HG03135 (cell line): Measurements from ENCODE around the gene SVEP1.
A peak's percentile ranks its signal among the peaks of the same experiment; 100 is the strongest.
"Not testable (repeated sequence)": the region's sequence is repeated elsewhere in the genome, so short reads cannot be mapped to it uniquely, and the experiment has no call there.

Experiments
- ATAC-seq: cut with Tn5 transposase; IDR thresholded peaks from one replicate; pipeline ENCODE4 v1.9.1; 2021; ENCODE audit warnings: mild to moderate bottlenecking, moderate library complexity; ENCODE audit not compliant: unreplicated experiment

The SVEP1 gene

GRCh38 chr9:110579034-110579861 lies at the start of gene SVEP1:
SVEP1 (minus strand) TSS chr9:110579741; CDS start chr9:110579543, 198 bp downstream.
- ATAC-seq: no peak

GRCh38 chr9:110626101-110626829 lies 46.7 kb upstream of the SVEP1 start:
- ATAC-seq: peak; percentile 93

DNA sequence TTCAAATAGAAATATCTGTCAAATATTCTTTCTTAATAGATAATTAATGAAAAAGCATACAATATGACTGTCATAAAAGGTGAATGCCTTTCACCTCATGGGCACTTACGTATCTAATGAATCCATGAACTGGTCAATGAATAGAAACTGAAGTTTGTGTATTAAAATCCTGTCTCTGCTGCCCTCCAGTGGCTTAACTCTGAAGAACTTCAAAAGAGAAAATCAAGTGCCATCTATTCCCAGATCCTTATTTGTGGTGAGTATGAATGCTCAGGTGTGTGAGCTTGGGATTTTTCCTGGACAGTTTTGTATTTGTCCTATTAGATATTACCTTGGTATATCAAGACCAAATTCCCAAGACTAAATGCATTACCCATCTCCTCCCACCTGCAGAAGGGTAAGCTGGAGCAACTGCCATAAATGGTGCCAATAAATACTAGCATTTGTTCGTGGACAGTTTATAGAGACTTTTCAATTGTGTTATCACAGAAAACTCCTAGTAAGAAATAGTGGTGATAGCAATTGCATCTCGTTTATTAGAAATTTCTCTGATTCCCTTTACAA lies 44.0 kb upstream of the SVEP1 start:
- no peak for ATAC-seq

- ATAC-seq: no peak
Measured at GRCh38 chr9:110622368-110622767, 42.8 kb upstream of the SVEP1 start.

DNA sequence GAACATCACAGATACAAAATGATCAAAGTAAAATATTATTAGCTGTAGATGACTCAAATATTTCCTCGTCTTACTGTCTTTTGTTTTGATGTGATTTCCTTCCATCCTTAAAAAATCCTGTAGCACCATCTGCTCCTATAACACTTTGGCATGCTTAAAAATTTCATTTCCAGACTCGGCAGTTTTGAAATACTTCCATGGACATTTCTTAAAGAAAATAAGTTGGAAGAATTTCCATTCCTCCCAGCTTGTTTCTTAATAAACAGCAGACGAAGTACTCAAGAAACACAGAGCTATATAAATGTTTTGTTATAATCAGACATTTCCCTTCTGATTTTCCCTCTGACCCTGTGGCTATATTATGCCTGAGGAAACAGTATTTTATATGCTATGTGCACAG lies 41.2 kb upstream of the SVEP1 start:
- ATAC-seq: no peak

GRCh38 chr9:110619831-110620230 lies 40.3 kb upstream of the SVEP1 start:
- no peak for ATAC-seq

DNA sequence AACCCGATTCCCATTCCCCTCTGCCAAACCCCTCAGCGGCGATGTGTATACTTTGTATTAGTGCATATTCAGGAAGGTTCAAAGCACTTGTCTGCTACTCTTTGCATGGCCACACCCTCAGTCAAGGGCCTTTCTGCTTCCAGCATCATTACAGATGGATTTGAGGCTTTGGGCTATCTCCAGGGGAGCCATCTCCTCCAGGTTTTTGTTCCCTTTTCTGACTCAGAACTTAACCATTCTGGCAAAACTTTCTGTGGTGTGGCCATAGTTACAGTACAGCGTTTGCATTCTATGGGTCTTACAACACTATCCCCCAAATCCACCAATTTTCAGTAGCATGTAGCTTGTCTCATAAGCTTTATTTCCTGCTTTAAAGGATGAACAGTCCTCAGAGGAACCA lies 36.0 kb upstream of the SVEP1 start:
- ATAC-seq: no peak

DNA sequence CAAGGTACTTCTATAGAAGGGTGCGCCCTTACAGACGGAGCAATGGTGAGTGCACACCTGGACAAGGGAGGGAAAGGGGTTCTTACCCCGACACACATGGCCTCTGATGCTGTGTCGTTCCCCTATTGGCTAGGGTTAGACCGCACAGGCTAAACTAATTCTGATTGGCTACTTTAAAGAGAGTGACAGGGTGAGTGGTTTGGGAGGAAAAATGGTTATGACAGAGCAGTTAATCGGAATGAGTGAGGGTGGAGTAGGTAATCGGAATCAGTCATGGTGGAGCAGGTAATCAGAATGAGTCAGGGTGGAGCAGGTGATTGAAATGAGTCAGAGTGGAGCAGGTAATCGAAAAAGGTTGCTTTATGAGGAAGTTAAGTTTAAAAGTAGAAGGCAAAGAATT lies 35.0 kb upstream of the SVEP1 start:
- ATAC-seq: not testable (repeated sequence)

- no peak for ATAC-seq
Measured at GRCh38 chr9:110606179-110606790, 26.7 kb upstream of the SVEP1 start.

GRCh38 chr9:110605565-110605964 lies 26.0 kb upstream of the SVEP1 start:
- no peak for ATAC-seq

DNA sequence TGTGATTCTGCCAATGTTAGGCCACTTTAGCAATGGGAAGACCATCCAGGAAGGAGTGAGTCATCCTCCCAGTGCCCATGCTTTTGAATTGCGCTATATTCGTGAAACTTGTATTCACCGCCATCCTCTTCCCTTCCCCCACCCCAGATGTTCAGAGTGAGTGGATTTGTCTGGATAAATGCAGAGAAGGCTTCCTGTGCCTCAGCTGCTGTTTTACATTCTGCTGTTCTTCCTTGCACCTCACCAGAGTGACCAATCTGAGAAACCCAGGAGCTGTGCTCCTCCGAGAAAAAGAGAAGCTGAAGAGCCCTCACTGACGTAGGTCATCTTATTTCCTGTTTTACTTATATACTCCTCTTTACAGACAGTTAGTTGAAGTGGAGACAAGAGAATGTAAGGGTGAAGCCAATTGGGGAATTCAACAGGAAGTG lies 24.6 kb upstream of the SVEP1 start:
- ATAC-seq: no peak

DNA sequence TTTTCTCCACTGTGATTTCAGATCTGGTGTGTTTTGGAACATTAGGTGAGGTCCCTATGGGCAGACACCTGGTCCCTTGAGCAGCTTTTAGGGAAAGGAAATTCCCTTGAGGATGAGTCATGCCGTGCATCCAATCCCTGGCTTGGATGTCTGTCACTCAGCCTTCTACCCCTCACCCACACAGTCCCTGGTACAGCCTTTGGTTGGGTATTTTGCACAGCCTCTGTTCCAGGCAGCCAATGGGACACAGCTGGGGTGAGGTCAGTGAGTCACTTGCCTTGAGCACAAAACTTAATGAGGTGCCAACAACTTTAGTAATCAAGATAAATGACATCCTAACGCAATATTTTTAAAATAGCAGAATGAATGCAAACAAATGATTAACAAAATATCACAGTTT lies 22.7 kb upstream of the SVEP1 start:
- no peak for ATAC-seq

- ATAC-seq: no peak
Measured at GRCh38 chr9:110601098-110601497, 21.6 kb upstream of the SVEP1 start.

- no peak for ATAC-seq
Measured at GRCh38 chr9:110599468-110599867, 19.9 kb upstream of the SVEP1 start.

- ATAC-seq: no peak
Measured at GRCh38 chr9:110592044-110592830, 12.7 kb upstream of the SVEP1 start.

GRCh38 chr9:110591526-110591925 lies 12.0 kb upstream of the SVEP1 start:
- ATAC-seq: no peak

DNA sequence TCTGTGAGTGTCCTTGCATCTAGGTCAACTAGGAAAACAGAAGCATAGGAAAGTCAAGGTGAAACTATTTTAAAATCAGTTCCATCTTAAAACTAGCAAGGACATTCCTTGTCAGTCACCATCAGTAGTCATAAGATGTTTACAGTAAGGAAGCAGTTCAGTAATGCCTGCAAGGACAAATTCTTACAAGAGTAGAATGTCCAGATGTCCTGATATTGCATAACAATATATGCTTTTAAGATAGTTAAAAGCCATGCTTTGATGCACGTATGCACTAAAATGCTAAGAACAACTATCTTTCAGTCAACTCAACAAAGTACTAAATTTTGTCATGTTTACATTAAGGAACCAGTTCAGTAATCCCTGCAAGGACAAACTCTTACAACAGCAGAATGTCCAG lies 11.3 kb upstream of the SVEP1 start:
- no peak for ATAC-seq

DNA sequence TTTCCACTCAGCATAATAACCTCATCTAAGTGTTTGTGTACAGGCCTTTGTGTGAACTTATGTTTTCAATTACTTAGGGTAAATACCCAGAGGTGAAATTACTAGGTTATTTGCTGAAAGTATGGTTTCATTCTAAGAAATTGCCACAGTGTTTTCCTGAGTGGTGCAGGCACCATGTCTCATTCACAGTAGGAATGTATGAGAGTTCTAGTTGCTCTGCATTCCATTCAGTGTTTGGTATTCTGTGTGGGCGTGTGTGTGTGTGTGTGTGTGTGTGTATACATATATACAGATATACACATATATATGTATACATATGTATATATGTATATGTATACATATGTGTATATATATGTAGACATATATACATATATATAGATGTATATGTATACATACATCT lies 8.8 kb upstream of the SVEP1 start:
- ATAC-seq: no peak

GRCh38 chr9:110583237-110583636 lies 3.7 kb upstream of the SVEP1 start:
- ATAC-seq: no peak

- ATAC-seq: no peak
Measured at GRCh38 chr9:110582156-110582555, 2.6 kb upstream of the SVEP1 start.

DNA sequence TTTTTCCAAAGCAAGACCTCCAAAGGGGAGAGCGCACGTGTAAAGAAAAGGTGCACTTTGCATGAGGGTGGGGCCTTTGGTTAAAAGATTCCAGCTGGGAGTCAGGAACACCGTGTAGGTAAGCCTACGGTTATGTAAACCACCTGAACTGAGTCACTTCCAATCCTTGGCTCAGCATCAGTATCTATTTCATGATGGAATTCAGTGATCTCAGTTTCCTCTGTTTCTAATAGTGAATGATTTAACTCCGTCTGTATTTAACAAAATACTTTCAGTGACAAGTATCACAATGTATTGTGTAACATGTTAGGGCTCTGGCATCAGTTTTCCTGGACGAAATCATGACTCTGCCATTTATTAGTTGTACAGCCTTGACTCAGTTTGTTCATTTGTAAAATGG lies 1.3 kb upstream of the SVEP1 start:
- no peak for ATAC-seq
